IMR-90 (cell line): ENCODE measurements around the gene SYPL1. TPM values are rescaled to one million over a fixed set of nuclear protein-coding genes. Genes with fewer than 3 reads are reported as not detected.

Source experiments
- ATAC-seq: fragments of 200-7000 bp; cut with Tn5 transposase; 2 replicates; pipeline ENCODE4 v1.9.1; 2020; ENCODE audit warnings: low read depth, mild to moderate bottlenecking, moderate library complexity
- BruUV-seq: library from RNA; stranded (reverse); fragments of 400-500 nt; replicated peaks from 2 replicates; lab custom pipeline; 2021; lab: Mats Ljungman, UMichigan
- CTCF ChIA-PET: fragments of 300-600 bp; formaldehyde crosslinking; extraction: SDS; loops from one replicate; lab custom pipeline; 2021; ENCODE audit warnings: antibody characterized with exemption; lab: Yijun Ruan, JAX
- POLR2A ChIA-PET: fragments of 300-600 bp; sonication (Branson Sonifier 250); formaldehyde crosslinking; loops from one replicate; lab custom pipeline; 2022; ENCODE audit warnings: antibody characterized with exemption; ENCODE audit not compliant: unreplicated experiment; lab: Charles Lee
- DNase-seq: peaks from one replicate; pipeline ENCODE4 v3.0.0; 2013
- H2AFZ ChIP-seq: replicated peaks from 2 replicates; pipeline ENCODE3; 2013; ENCODE audit warnings: low read length, mild to moderate bottlenecking; ENCODE audit not compliant: poor library complexity
- H2AK5ac ChIP-seq: 2 replicates; pipeline ENCODE4 v1.6.1; 2013; ENCODE audit warnings: low read depth, low read length, inconsistent platforms
- H2AK9ac ChIP-seq: replicated peaks from 2 replicates; pipeline ENCODE3; 2013; ENCODE audit warnings: mild to moderate bottlenecking, low read depth, low read length, moderate library complexity; ENCODE audit not compliant: poor library complexity
- H2BK120ac ChIP-seq: 2 replicates; pipeline ENCODE4 v1.6.1; 2013; ENCODE audit warnings: low read depth, low read length, inconsistent platforms
- H2BK15ac ChIP-seq: 3 replicates; pipeline ENCODE4 v1.6.1; 2013; ENCODE audit warnings: low read depth, low read length, inconsistent platforms
- H2BK20ac ChIP-seq: 2 replicates; pipeline ENCODE4 v1.6.1; 2013; ENCODE audit warnings: low read depth, mild to moderate bottlenecking, inconsistent platforms, low read length, moderate library complexity
- H2BK5ac ChIP-seq: 2 replicates; pipeline ENCODE4 v1.6.1; 2013; ENCODE audit warnings: mild to moderate bottlenecking, low read depth, low read length, inconsistent platforms; ENCODE audit not compliant: poor library complexity, severe bottlenecking
- H3K14ac ChIP-seq: replicated peaks from 2 replicates; pipeline ENCODE4 v1.6.1; 2013; ENCODE audit warnings: low read depth, low read length, inconsistent platforms
- H3K18ac ChIP-seq: 2 replicates; pipeline ENCODE4 v1.6.1; 2013; ENCODE audit warnings: low read depth, low read length, control low read depth
- H3K23ac ChIP-seq: 2 replicates; pipeline ENCODE4 v1.6.1; 2013; ENCODE audit warnings: low read depth, low read length, inconsistent platforms
- H3K27ac ChIP-seq: 2 replicates; pipeline ENCODE4 v1.5.1; 2013; ENCODE audit warnings: mild to moderate bottlenecking, control low read depth, low read length; ENCODE audit not compliant: insufficient read depth
- H3K27me3 ChIP-seq: 2 replicates; pipeline ENCODE4 v1.6.1; 2013; ENCODE audit warnings: low read length; ENCODE audit not compliant: control insufficient read depth, insufficient read depth
- H3K36me3 ChIP-seq: 2 replicates; pipeline ENCODE4 v1.6.1; 2013; ENCODE audit warnings: low read length, mixed read lengths; ENCODE audit not compliant: control insufficient read depth, insufficient read depth
- H3K4ac ChIP-seq: 2 replicates; pipeline ENCODE4 v1.6.1; 2013; ENCODE audit warnings: low read depth, low read length, inconsistent platforms
- H3K4me1 ChIP-seq: 2 replicates; pipeline ENCODE4 v1.6.1; 2013; ENCODE audit warnings: low read length, mixed read lengths; ENCODE audit not compliant: control insufficient read depth, insufficient read depth
- H3K4me2 ChIP-seq: 2 replicates; pipeline ENCODE4 v1.6.1; 2013; ENCODE audit warnings: low read depth, mild to moderate bottlenecking, control low read depth, low read length, moderate library complexity
- H3K4me3 ChIP-seq: 2 replicates; pipeline ENCODE4 v1.5.1; 2013; ENCODE audit warnings: low read depth, mild to moderate bottlenecking, control low read depth, low read length, moderate library complexity; ENCODE audit not compliant: insufficient read depth
- H3K56ac ChIP-seq: 2 replicates; pipeline ENCODE4 v1.6.1; 2013; ENCODE audit warnings: low read length, inconsistent platforms; ENCODE audit not compliant: insufficient read depth; ENCODE audit errors: extremely low read depth
- H3K79me1 ChIP-seq, 2 experiments: 2 replicates each; pipeline ENCODE4 v1.6.1; 2013; ENCODE audit warnings: low read length in 2 of 2, inconsistent platforms in 1 of 2, low read depth in 1 of 2
- H3K9ac ChIP-seq: 2 replicates; pipeline ENCODE4 v1.6.1; 2013; ENCODE audit warnings: low read depth, low read length, control low read depth
- H3K9me1 ChIP-seq: 2 replicates; pipeline ENCODE4 v1.6.1; 2013; ENCODE audit warnings: low read length, inconsistent platforms; ENCODE audit not compliant: insufficient read depth
- H3K9me3 ChIP-seq: 2 replicates; pipeline ENCODE4 v1.6.1; 2013; ENCODE audit warnings: low read length; ENCODE audit not compliant: control insufficient read depth, insufficient read depth
- H4K20me1 ChIP-seq: 2 replicates; pipeline ENCODE4 v1.6.1; 2013; ENCODE audit warnings: low read length, inconsistent platforms; ENCODE audit not compliant: insufficient read depth
- H4K5ac ChIP-seq: 2 replicates; pipeline ENCODE4 v1.6.1; 2013; ENCODE audit warnings: mild to moderate bottlenecking, low read depth, low read length, control low read depth
- H4K8ac ChIP-seq, 2 experiments: 2 replicates each; pipeline ENCODE4 v1.6.1; 2013; ENCODE audit warnings: low read depth in 2 of 2, low read length in 2 of 2, control low read depth in 1 of 2, inconsistent platforms in 1 of 2
- H4K91ac ChIP-seq: 2 replicates; pipeline ENCODE4 v1.6.1; 2013; ENCODE audit warnings: low read depth, low read length, inconsistent platforms; ENCODE audit not compliant: insufficient read depth
- CHD1 ChIP-seq: IDR thresholded peaks from 2 replicates; pipeline ENCODE4 v1.6.1; 2012; ENCODE audit warnings: low read depth, low read length, improper control_type of control experiment
- CTCF ChIP-seq: conservative IDR thresholded peaks from 2 replicates; pipeline ENCODE4 v1.5.1; 2012; ENCODE audit warnings: mild to moderate bottlenecking, low read depth, low read length, improper control_type of control experiment
- FOS ChIP-seq: fragments of 150-350 bp; IDR thresholded peaks from 2 replicates; pipeline ENCODE4 v1.6.1; 2016; ENCODE audit warnings: low read depth, low read length
- MAZ ChIP-seq: IDR thresholded peaks from 2 replicates; pipeline ENCODE4 v1.6.1; 2012; ENCODE audit warnings: low read depth, mild to moderate bottlenecking, low read length, improper control_type of control experiment, moderate library complexity, borderline replicate concordance
- NFE2L2 ChIP-seq: fragments of 150-350 bp; IDR thresholded peaks from 2 replicates; pipeline ENCODE4 v1.6.1; 2016; ENCODE audit warnings: low read depth, mild to moderate bottlenecking, low read length
- POLR2A ChIP-seq: IDR thresholded peaks from 2 replicates; pipeline ENCODE4 v1.6.1; 2012; ENCODE audit warnings: mild to moderate bottlenecking, low read depth, low read length
- RAD21 ChIP-seq: IDR thresholded peaks from 2 replicates; pipeline ENCODE4 v1.6.1; 2012; ENCODE audit warnings: low read length, improper control_type of control experiment
- RCOR1 ChIP-seq: IDR thresholded peaks from 2 replicates; pipeline ENCODE4 v1.6.1; 2012; ENCODE audit warnings: mild to moderate bottlenecking, low read length, improper control_type of control experiment; ENCODE audit not compliant: insufficient replicate concordance
- RFX5 ChIP-seq: IDR thresholded peaks from 2 replicates; pipeline ENCODE4 v1.8.0; 2012; ENCODE audit warnings: low read depth, mild to moderate bottlenecking, low read length, moderate library complexity
- WGBS, 2 experiments: methylation state at CpG; one replicate each; pipeline versions ENCODE4 v1.1.5 to v1.1.7; 2013; ENCODE audit warnings: missing lambda C conversion rate in 2 of 2; ENCODE audit not compliant: insufficient read length in 1 of 2; ENCODE audit errors: extremely low coverage in 2 of 2; 5-methylcytosine and 5-hydroxymethylcytosine counted together
- dilution Hi-C: fragments of 300-500 bp; cut with HindIII; formaldehyde crosslinking; loops from one replicate; pipeline ENCODE4 v1.14.3; 2018; ENCODE audit warnings: low sequenced_read_pairs; ENCODE audit not compliant: unreplicated experiment
- in situ Hi-C: fragments of 300-500 bp; cut with MboI; formaldehyde crosslinking; loops from 3 replicates; pipeline ENCODE4 v1.14.3; 2019; ENCODE audit warnings: low sequenced_read_pairs, inconsistent platforms, mixed read lengths
- intact Hi-C: fragments of 100-400 bp; cut with micrococcal nuclease; formaldehyde crosslinking; loops from 2 replicates; pipeline ENCODE4 v1.10.0; 2022
- polyA plus RNA-seq, 3 experiments: library from polyadenylated mRNA; depleted of rRNA; stranded (reverse); fragments of >200 nt; gene quantifications; 2 replicates each; pipeline ENCODE4 v1.2.3, GENCODE V29; 2012; ENCODE audit warnings: low replicate concordance in 1 of 3
- total RNA-seq: library from RNA; depleted of rRNA; stranded (reverse); fragments of >200 nt; gene quantifications from 2 replicates; pipeline ENCODE4 v1.2.3, GENCODE V29; 2012
- TF ChIP-seq, protein P1 (sequence below): fragments of 150-350 bp; IDR thresholded peaks from 2 replicates; pipeline ENCODE4 v1.6.1; 2016; ENCODE audit warnings: low read depth, mild to moderate bottlenecking, low read length, moderate library complexity, borderline replicate concordance
- TF ChIP-seq, protein P2 (sequence below): fragments of 150-350 bp; IDR thresholded peaks from 2 replicates; pipeline ENCODE4 v1.6.1; 2017; ENCODE audit warnings: mild to moderate bottlenecking, antibody characterized with exemption, low read length, low read depth

Gene SYPL1
- total and polyA plus RNA-seq, 2 of the 4 experiments (the other 2 are of a cell fraction): 19.0 to 45.0 TPM

GRCh38 chr7:106060394-106060920, 51.7 kb downstream of the SYPL1 start:
- in situ Hi-C loops: no loop called here
- no peak for ATAC-seq
- H4K20me1 ChIP-seq: no peaks in the 10 kb centered on the region
- H2AK5ac ChIP-seq: no peak overlapping the region
- no peak overlapping the region for H3K56ac ChIP-seq
- no peaks in the 10 kb centered on the region for H3K9me3 ChIP-seq
- no peak for DNase-seq
- intact Hi-C loops: no loop called here
- ChIA-PET CTCF (no interaction called here), POLR2A (no interaction called here)
- 90% methylated on average over 4 of the region's 7 CpGs; no CpG with 5 or more reads in 1 of the 2 experiments for WGBS, 2 experiments
- no peaks in the 10 kb centered on the region for H3K36me3 ChIP-seq
- H3K4ac ChIP-seq: no peak overlapping the region
- H2BK5ac ChIP-seq: no peak overlapping the region
- H3K9me1 ChIP-seq: peaks cover 8% of the 10 kb centered on the region
- no TSS peak for BruUV-seq
- TF ChIP-seq, protein P1, sequence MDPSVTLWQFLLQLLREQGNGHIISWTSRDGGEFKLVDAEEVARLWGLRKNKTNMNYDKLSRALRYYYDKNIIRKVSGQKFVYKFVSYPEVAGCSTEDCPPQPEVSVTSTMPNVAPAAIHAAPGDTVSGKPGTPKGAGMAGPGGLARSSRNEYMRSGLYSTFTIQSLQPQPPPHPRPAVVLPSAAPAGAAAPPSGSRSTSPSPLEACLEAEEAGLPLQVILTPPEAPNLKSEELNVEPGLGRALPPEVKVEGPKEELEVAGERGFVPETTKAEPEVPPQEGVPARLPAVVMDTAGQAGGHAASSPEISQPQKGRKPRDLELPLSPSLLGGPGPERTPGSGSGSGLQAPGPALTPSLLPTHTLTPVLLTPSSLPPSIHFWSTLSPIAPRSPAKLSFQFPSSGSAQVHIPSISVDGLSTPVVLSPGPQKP: no peak
- TF ChIP-seq CHD1: no peak
- no peak for TF ChIP-seq FOS
- TF ChIP-seq RAD21: no peak
- no peak for TF ChIP-seq NFE2L2
- no peak for TF ChIP-seq RCOR1
- TF ChIP-seq, protein P2, sequence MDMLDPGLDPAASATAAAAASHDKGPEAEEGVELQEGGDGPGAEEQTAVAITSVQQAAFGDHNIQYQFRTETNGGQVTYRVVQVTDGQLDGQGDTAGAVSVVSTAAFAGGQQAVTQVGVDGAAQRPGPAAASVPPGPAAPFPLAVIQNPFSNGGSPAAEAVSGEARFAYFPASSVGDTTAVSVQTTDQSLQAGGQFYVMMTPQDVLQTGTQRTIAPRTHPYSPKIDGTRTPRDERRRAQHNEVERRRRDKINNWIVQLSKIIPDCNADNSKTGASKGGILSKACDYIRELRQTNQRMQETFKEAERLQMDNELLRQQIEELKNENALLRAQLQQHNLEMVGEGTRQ: no peak
- TF ChIP-seq POLR2A: no peak
- TF ChIP-seq CTCF: no peak
- no peak for TF ChIP-seq RFX5
- no peak for TF ChIP-seq MAZ
- no peak overlapping the region for H3K9ac ChIP-seq
- no peak overlapping the region for H3K18ac ChIP-seq
- dilution Hi-C loops: no loop called here
- no peak overlapping the region for H3K23ac ChIP-seq
- peaks cover 4% of the 10 kb centered on the region; the same call in 1 of the 2 replicates for H3K4me1 ChIP-seq
- no peak overlapping the region for H4K8ac ChIP-seq
- no peak overlapping the region for H3K4me3 ChIP-seq
- no peaks in the 10 kb centered on the region for H3K79me1 ChIP-seq
- H3K14ac ChIP-seq: no peak overlapping the region
- no peak overlapping the region for H2BK20ac ChIP-seq
- H2BK120ac ChIP-seq: no peak overlapping the region
- no peak overlapping the region for H3K27ac ChIP-seq
- no peak overlapping the region for H4K91ac ChIP-seq
- no peak overlapping the region for H2BK15ac ChIP-seq
- H4K5ac ChIP-seq: no peak overlapping the region
- no peak overlapping the region for H2AFZ ChIP-seq
- peaks cover 2% of the 10 kb centered on the region; the same call in 1 of the 2 replicates for H3K27me3 ChIP-seq
- no peak overlapping the region for H3K4me2 ChIP-seq
- no peak overlapping the region for H2AK9ac ChIP-seq
